WTC11 (cell line): ENCODE data around the gene DSTN. TPM values are rescaled to one million over a fixed set of nuclear protein-coding genes. Genes with fewer than 3 reads are reported as not detected.

Experiments used
- ATAC-seq: fragments of 200-7000 bp; cut with Tn5 transposase; 2 replicates; pipeline ENCODE4 v1.10.0; 2021; ENCODE audit warnings: mild to moderate bottlenecking, moderate library complexity
- CTCF ChIA-PET: fragments of 300-600 bp; sonication (Branson Sonifier 250); formaldehyde crosslinking; loops from one replicate; lab custom pipeline; 2021; ENCODE audit warnings: antibody characterized with exemption; lab: Charles Lee
- POLR2A ChIA-PET: fragments of 350-600 bp; sonication (Branson Sonifier 250); formaldehyde crosslinking; loops from one replicate; lab custom pipeline; 2021; ENCODE audit warnings: antibody characterized with exemption; lab: Charles Lee
- DNase-seq: peaks from one replicate; pipeline ENCODE4 v3.0.0; 2021; ENCODE audit warnings: low spot score
- H3K27ac Mint-ChIP-seq: 2 replicates; pipeline ENCODE4 v1.8.0; 2021; ENCODE audit warnings: mixed read lengths
- H3K27me3 Mint-ChIP-seq: 2 replicates; pipeline ENCODE4 v1.8.0; 2021; ENCODE audit warnings: low read depth, mild to moderate bottlenecking, moderate library complexity, mixed read lengths
- H3K36me3 Mint-ChIP-seq: 2 replicates; pipeline ENCODE4 v1.8.0; 2021; ENCODE audit warnings: mixed read lengths
- H3K4me1 Mint-ChIP-seq: 2 replicates; pipeline ENCODE4 v1.8.0; 2022; ENCODE audit warnings: mixed read lengths
- H3K4me3 Mint-ChIP-seq: 2 replicates; pipeline ENCODE4 v1.8.0; 2021; ENCODE audit warnings: mild to moderate bottlenecking, moderate library complexity, mixed read lengths
- H3K9me3 Mint-ChIP-seq: 2 replicates; pipeline ENCODE4 v1.8.0; 2021; ENCODE audit warnings: mixed read lengths
- CREM ChIP-seq: sonication (generic); formaldehyde crosslinking; IDR thresholded peaks from 2 replicates; pipeline ENCODE4 v1.8.1; 2022; ENCODE audit warnings: mild to moderate bottlenecking, missing genetic modification reagents, moderate library complexity
- E2F4 ChIP-seq: sonication (generic); formaldehyde crosslinking; IDR thresholded peaks from 2 replicates; pipeline ENCODE4 v1.8.1; 2022; ENCODE audit warnings: low read depth, mild to moderate bottlenecking, moderate library complexity, missing genetic modification reagents, borderline replicate concordance
- FOXP1 ChIP-seq: sonication (generic); formaldehyde crosslinking; IDR thresholded peaks from 2 replicates; pipeline ENCODE4 v1.8.0; 2022; ENCODE audit warnings: missing genetic modification reagents, mild to moderate bottlenecking, moderate library complexity, borderline replicate concordance
- HMGXB4 ChIP-seq: sonication (generic); formaldehyde crosslinking; IDR thresholded peaks from 2 replicates; pipeline ENCODE4 v1.8.1; 2023; ENCODE audit warnings: mild to moderate bottlenecking, moderate library complexity, missing genetic modification reagents
- JUN ChIP-seq: sonication (generic); formaldehyde crosslinking; IDR thresholded peaks from 2 replicates; pipeline ENCODE4 v1.8.0; 2023; ENCODE audit warnings: mild to moderate bottlenecking, missing genetic modification reagents
- SMAD4 ChIP-seq: sonication (generic); formaldehyde crosslinking; IDR thresholded peaks from 2 replicates; pipeline ENCODE4 v1.8.0; 2022; ENCODE audit warnings: mild to moderate bottlenecking, missing genetic modification reagents
- SOX15 ChIP-seq: fragments of 250-450 bp; sonication (Bioruptor Pico); IDR thresholded peaks from 2 replicates; pipeline ENCODE4 v1.9.0; 2021; ENCODE audit warnings: mild to moderate bottlenecking
- SP1 ChIP-seq: sonication (generic); formaldehyde crosslinking; conservative IDR thresholded peaks from 2 replicates; pipeline ENCODE4 v1.8.1; 2022; ENCODE audit warnings: missing genetic modification reagents
- STAT6 ChIP-seq: sonication (generic); formaldehyde crosslinking; conservative IDR thresholded peaks from 2 replicates; pipeline ENCODE4 v1.8.1; 2023; ENCODE audit warnings: mild to moderate bottlenecking, low read depth, missing genetic modification reagents, moderate library complexity
- TEAD1 ChIP-seq: sonication (generic); formaldehyde crosslinking; IDR thresholded peaks from 2 replicates; pipeline ENCODE4 v1.8.0; 2022; ENCODE audit warnings: mild to moderate bottlenecking, missing genetic modification reagents
- USF2 ChIP-seq: sonication (generic); formaldehyde crosslinking; IDR thresholded peaks from 2 replicates; pipeline ENCODE4 v1.8.1; 2023; ENCODE audit warnings: mild to moderate bottlenecking, missing genetic modification reagents, moderate library complexity
- ZNF121 ChIP-seq: sonication (generic); formaldehyde crosslinking; IDR thresholded peaks from 2 replicates; pipeline ENCODE4 v1.8.0; 2023; ENCODE audit warnings: missing genetic modification reagents
- ZNF281 ChIP-seq: sonication (generic); formaldehyde crosslinking; IDR thresholded peaks from 2 replicates; pipeline ENCODE4 v1.8.0; 2023; ENCODE audit warnings: mild to moderate bottlenecking, missing genetic modification reagents
- ZNF416 ChIP-seq: fragments of 250-450 bp; sonication (Bioruptor Pico); IDR thresholded peaks from 2 replicates; pipeline ENCODE4 v1.9.0; 2021; ENCODE audit warnings: mild to moderate bottlenecking, inconsistent platforms
- total RNA-seq: library from RNA; stranded (reverse); gene quantifications from 3 replicates; pipeline ENCODE4 v1.2.3, GENCODE V29; 2021

DSTN gene
- total RNA-seq, 1 experiment from 2014 or later = 153 TPM

GRCh38 chr20:17637413-17637780 lies 67.5 kb downstream of the DSTN start (continued):
- TF ChIP-seq JUN (CRISPR knock-in tag) (no peak), ZNF121 (CRISPR knock-in tag) (no peak), SOX15 (CRISPR knock-in tag) (no peak)

- CTCF ChIA-PET = interaction anchor here (2.3 kb wide), 1 partner anchor 12 kb away, joined by 10 read pairs; no protein-coding TSS in a partner anchor
Observed at GRCh38 chr20:17637985-17638640, 68.2 kb downstream of the DSTN start.

GRCh38 chr20:17638835-17639407 lies 69.0 kb downstream of the DSTN start:
- Mint-ChIP-seq H3K27ac (no peak overlapping the region; the same call in 1 of the 2 replicates), H3K4me1 (peaks cover 13% of the 10 kb centered on the region; the same call in 1 of the 2 replicates), H3K9me3 (no peaks in the 10 kb centered on the region), H3K4me3 (no peak overlapping the region), H3K27me3 (no peaks in the 10 kb centered on the region), H3K36me3 (peaks cover 35% of the 10 kb centered on the region)
- ChIA-PET POLR2A (no interaction called here), CTCF (interaction anchor here (2.3 kb wide), 1 partner anchor 11 kb away, joined by 10 read pairs; no protein-coding TSS in a partner anchor)
- DNase-seq = no peak
- ATAC-seq = no peak
- no peak for TF ChIP-seq CREM (CRISPR knock-in tag)

More at GRCh38 chr20:17637985-17638640, 68.2 kb downstream of the DSTN start:
- Mint-ChIP-seq H3K9me3 (no peaks in the 10 kb centered on the region), H3K4me3 (no peak overlapping the region), H3K4me1 (peaks cover 13% of the 10 kb centered on the region; the same call in 1 of the 2 replicates), H3K36me3 (peaks cover 43% of the 10 kb centered on the region), H3K27ac (no peak overlapping the region), H3K27me3 (no peaks in the 10 kb centered on the region)
- POLR2A ChIA-PET = no interaction called here
- TF ChIP-seq TEAD1 (no peak), SP1 (CRISPR knock-in tag) (no peak), FOXP1 (CRISPR knock-in tag) (no peak), E2F4 (CRISPR knock-in tag) (no peak), HMGXB4 (CRISPR knock-in tag) (no peak)
- DNase-seq (no peak), ATAC-seq (no peak)

- Mint-ChIP-seq H3K4me1 (peaks cover 13% of the 10 kb centered on the region), H3K27me3 (no peaks in the 10 kb centered on the region), H3K36me3 (peaks cover 28% of the 10 kb centered on the region), H3K9me3 (no peaks in the 10 kb centered on the region), H3K27ac (peak overlapping the region; percentile 70; the same call in 1 of the 2 replicates), H3K4me3 (no peak overlapping the region)
- ChIA-PET POLR2A (no interaction called here), CTCF (no interaction called here)
- DNase-seq (no peak), ATAC-seq (no peak)
- TF ChIP-seq ZNF281 (CRISPR knock-in tag) = no peak
- TF ChIP-seq ZNF416 (CRISPR knock-in tag) = no peak
- TF ChIP-seq USF2 = no peak
- no peak for TF ChIP-seq SP1 (CRISPR knock-in tag)
- no peak for TF ChIP-seq SMAD4 (CRISPR knock-in tag)
- TF ChIP-seq STAT6 (CRISPR knock-in tag) = no peak
- TF ChIP-seq SOX15 (CRISPR knock-in tag) = no peak
Observed at GRCh38 chr20:17640146-17640874, 70.4 kb downstream of the DSTN start.
